ENCODE measurements around the gene DMP1.
A peak's percentile ranks its signal among the peaks of the same experiment; 100 is the strongest.

Gene DMP1

GRCh38 chr4:87649980-87650379 is at the start of gene DMP1:
Gene DMP1, plus strand, starts transcription at chr4:87650280. Its CDS starts 6,213 bp downstream, at chr4:87656493.
- no peak for DNase-seq (ENCODE audit: low spot score)

- no peak for DNase-seq (ENCODE audit: low spot score)
These were observed 48.7 kb upstream of the DMP1 start for GRCh38 chr4:87601361-87601760.

- DNase-seq (ENCODE audit: low spot score), result no peak
These were observed 41.9 kb upstream of the DMP1 start, which contains the start of gene DSPP for GRCh38 chr4:87608229-87608628. Gene DSPP, plus strand, starts transcription at chr4:87608529. Its CDS starts 2,380 bp downstream, at chr4:87610909.

GRCh38 chr4:87614292-87614890 is 35.7 kb upstream of the DMP1 start:
- no peak for DNase-seq (ENCODE audit: low spot score)

- no peak for DNase-seq (ENCODE audit: low spot score)
These were observed 33.8 kb upstream of the DMP1 start for GRCh38 chr4:87616268-87616667.

- DNase-seq (ENCODE audit: low spot score), result no peak
These were observed 30.0 kb upstream of the DMP1 start for GRCh38 chr4:87620086-87620485.

- no peak for DNase-seq (ENCODE audit: low spot score)
These were observed 29.6 kb upstream of the DMP1 start for GRCh38 chr4:87620491-87620890.

GRCh38 chr4:87622303-87622702 is 27.8 kb upstream of the DMP1 start:
- no peak for DNase-seq (ENCODE audit: low spot score)

- DNase-seq (ENCODE audit: low spot score), result no peak
These were observed 25.4 kb upstream of the DMP1 start for GRCh38 chr4:87624698-87625097.

GRCh38 chr4:87631668-87632067 is 18.4 kb upstream of the DMP1 start:
- DNase-seq (ENCODE audit: low spot score), result no peak

GRCh38 chr4:87632469-87632868 is 17.6 kb upstream of the DMP1 start:
- no peak for DNase-seq (ENCODE audit: low spot score)

- no peak for DNase-seq (ENCODE audit: low spot score)
These were observed 16.8 kb upstream of the DMP1 start for GRCh38 chr4:87633243-87633642.

GRCh38 chr4:87644286-87644685 is 5.8 kb upstream of the DMP1 start:
- no peak for DNase-seq (ENCODE audit: low spot score)

- DNase-seq (ENCODE audit: low spot score), result no peak
These were observed 858 bp downstream of the DMP1 start for GRCh38 chr4:87650938-87651337.

- DNase-seq (ENCODE audit: low spot score), result no peak
These were observed 1.9 kb downstream of the DMP1 start for GRCh38 chr4:87651941-87652340.

GRCh38 chr4:87654487-87655044 is 4.5 kb downstream of the DMP1 start:
- DNase-seq (ENCODE audit: low spot score), result no peak

- DNase-seq (ENCODE audit: low spot score), result peak; percentile 82
These were observed 7.4 kb downstream of the DMP1 start for GRCh38 chr4:87657525-87657924.

GRCh38 chr4:87659247-87659931 is 9.3 kb downstream of the DMP1 start:
- no peak for DNase-seq (ENCODE audit: low spot score)

GRCh38 chr4:87662871-87663270 is 12.8 kb downstream of the DMP1 start:
- DNase-seq (ENCODE audit: low spot score), result no peak

GRCh38 chr4:87669373-87669772 is 19.3 kb downstream of the DMP1 start:
- DNase-seq (ENCODE audit: low spot score), result no peak

GRCh38 chr4:87677731-87678130 is 27.7 kb downstream of the DMP1 start:
- no peak for DNase-seq (ENCODE audit: low spot score)

- peak; percentile 53 for DNase-seq (ENCODE audit: low spot score)
These were observed 29.5 kb downstream of the DMP1 start for GRCh38 chr4:87679449-87680169.

GRCh38 chr4:87680271-87680670 is 30.2 kb downstream of the DMP1 start:
- no peak for DNase-seq (ENCODE audit: low spot score)
